H9 (cell line): Measurements from ENCODE around the gene IER5L. TPM values are rescaled to one million over a fixed set of nuclear protein-coding genes. Genes with fewer than 3 reads are reported as not detected.
A peak's percentile ranks its signal among the peaks of the same experiment; 100 is the strongest.

ENCODE experiments used
- DNase-seq: peaks from one replicate; pipeline ENCODE4 v3.0.0-alpha.2; 2017
- H2AFZ ChIP-seq: one replicate; pipeline ENCODE4 v1.6.1; 2013; ENCODE audit warnings: mild to moderate bottlenecking, low read length, control low read depth, moderate library complexity
- H2AK5ac ChIP-seq: 2 replicates; pipeline ENCODE4 v1.6.1; 2013; ENCODE audit warnings: low read length, control low read depth, mixed read lengths; ENCODE audit not compliant: insufficient read length
- H2BK120ac ChIP-seq: one replicate; pipeline ENCODE4 v1.6.1; 2013; ENCODE audit warnings: low read depth, mild to moderate bottlenecking, low read length, control low read depth, inconsistent platforms; ENCODE audit not compliant: poor library complexity, severe bottlenecking
- H2BK12ac ChIP-seq: 2 replicates; pipeline ENCODE4 v1.6.1; 2013; ENCODE audit warnings: low read length, control low read depth, mixed read lengths, low read depth; ENCODE audit not compliant: insufficient read length
- H2BK15ac ChIP-seq: 2 replicates; pipeline ENCODE4 v1.6.1; 2013; ENCODE audit warnings: low read depth, low read length, control low read depth
- H2BK20ac ChIP-seq: one replicate; pipeline ENCODE4 v1.6.1; 2013; ENCODE audit warnings: low read depth, mild to moderate bottlenecking, low read length, control low read depth, inconsistent platforms; ENCODE audit not compliant: poor library complexity, severe bottlenecking
- H2BK5ac ChIP-seq: 2 replicates; pipeline ENCODE4 v1.6.1; 2013; ENCODE audit warnings: low read length, control low read depth, mixed read lengths; ENCODE audit not compliant: insufficient read length
- H3K14ac ChIP-seq: 2 replicates; pipeline ENCODE4 v1.6.1; 2013; ENCODE audit warnings: low read length, control low read depth; ENCODE audit not compliant: insufficient read depth
- H3K18ac ChIP-seq: 2 replicates; pipeline ENCODE4 v1.6.1; 2013; ENCODE audit warnings: low read depth, mild to moderate bottlenecking, mixed read lengths, low read length, control low read depth; ENCODE audit not compliant: insufficient read length
- H3K23ac ChIP-seq: 2 replicates; pipeline ENCODE4 v1.6.1; 2013; ENCODE audit warnings: low read length, control low read depth, mixed read lengths, low read depth; ENCODE audit not compliant: insufficient read length
- H3K23me2 ChIP-seq: 2 replicates; pipeline ENCODE4 v1.6.1; 2013; ENCODE audit warnings: low read depth, mild to moderate bottlenecking, mixed read lengths, low read length, control low read depth; ENCODE audit not compliant: insufficient read length, poor library complexity, severe bottlenecking
- H3K27ac ChIP-seq: 2 replicates; pipeline ENCODE4 v1.5.1; 2013; ENCODE audit warnings: low read length, control low read depth, mixed read lengths, low read depth; ENCODE audit not compliant: insufficient read length
- H3K27me3 ChIP-seq: 2 replicates; pipeline ENCODE4 v1.6.1; 2013; ENCODE audit warnings: low read length, control low read depth, inconsistent platforms; ENCODE audit not compliant: insufficient read depth
- H3K4ac ChIP-seq: 2 replicates; pipeline ENCODE4 v1.6.1; 2013; ENCODE audit warnings: low read depth, mild to moderate bottlenecking, control low read depth, inconsistent platforms, low read length, moderate library complexity
- H3K4me1 ChIP-seq: 2 replicates; pipeline ENCODE4 v1.6.1; 2013; ENCODE audit warnings: low read length, control low read depth, inconsistent platforms; ENCODE audit not compliant: insufficient read depth
- H3K4me2 ChIP-seq: 2 replicates; pipeline ENCODE4 v1.6.1; 2013; ENCODE audit warnings: low read length, control low read depth, mixed read lengths; ENCODE audit not compliant: insufficient read length, insufficient read depth
- H3K56ac ChIP-seq: 2 replicates; pipeline ENCODE4 v1.6.1; 2013; ENCODE audit warnings: low read depth, mild to moderate bottlenecking, mixed read lengths, low read length, control low read depth; ENCODE audit not compliant: insufficient read length
- H3K79me1 ChIP-seq: 2 replicates; pipeline ENCODE4 v1.6.1; 2013; ENCODE audit warnings: low read depth, mild to moderate bottlenecking, moderate library complexity, low read length, control low read depth, inconsistent platforms; ENCODE audit not compliant: insufficient read depth, poor library complexity, severe bottlenecking
- H3K79me2 ChIP-seq: 2 replicates; pipeline ENCODE4 v1.6.1; 2013; ENCODE audit warnings: low read length, control low read depth, inconsistent platforms; ENCODE audit not compliant: insufficient read depth
- H3K9ac ChIP-seq: 2 replicates; pipeline ENCODE4 v1.6.1; 2013; ENCODE audit warnings: low read length, control low read depth, mixed read lengths; ENCODE audit not compliant: insufficient read length; ENCODE audit errors: extremely low read depth
- H3K9me3 ChIP-seq: one replicate; pipeline ENCODE4 v1.6.1; 2013; ENCODE audit warnings: low read depth, low read length, inconsistent platforms; ENCODE audit not compliant: control insufficient read depth
- H3T11ph ChIP-seq: one replicate; pipeline ENCODE4 v1.6.1; 2013; ENCODE audit warnings: mild to moderate bottlenecking, low read length, control low read depth, inconsistent platforms
- H4K20me1 ChIP-seq: one replicate; pipeline ENCODE4 v1.6.1; 2013; ENCODE audit not compliant: control insufficient read depth, insufficient read length, insufficient read depth
- H4K5ac ChIP-seq: 2 replicates; pipeline ENCODE4 v1.6.1; 2013; ENCODE audit warnings: low read depth, mild to moderate bottlenecking, mixed read lengths, low read length, control low read depth; ENCODE audit not compliant: insufficient read length
- H4K8ac ChIP-seq: replicated peaks from 2 replicates; pipeline ENCODE4 v1.6.1; 2013; ENCODE audit warnings: low read length, control low read depth, mixed read lengths, low read depth; ENCODE audit not compliant: insufficient read length
- H4K91ac ChIP-seq: 2 replicates; pipeline ENCODE4 v1.6.1; 2013; ENCODE audit warnings: low read depth, mild to moderate bottlenecking, moderate library complexity, mixed read lengths, low read length, control low read depth; ENCODE audit not compliant: insufficient read length
- H3K27ac Mint-ChIP-seq, 3 experiments: 2 replicates in 2 of 3; 3 replicates in 1 of 3; pipeline ENCODE4 v1.8.0; 2020 to 2021; ENCODE audit warnings: mixed read lengths in 3 of 3, mild to moderate bottlenecking in 1 of 3, moderate library complexity in 1 of 3
- H3K27me3 Mint-ChIP-seq: 2 replicates; pipeline ENCODE4 v1.8.0; 2021; ENCODE audit warnings: low read depth, mild to moderate bottlenecking, moderate library complexity, mixed read lengths
- H3K36me3 Mint-ChIP-seq, 3 experiments: 2 replicates in 2 of 3; 3 replicates in 1 of 3; pipeline ENCODE4 v1.8.0; 2020 to 2021; ENCODE audit warnings: low read depth in 3 of 3, mixed read lengths in 3 of 3; ENCODE audit not compliant: insufficient read depth in 1 of 3
- H3K4me1 Mint-ChIP-seq, 2 experiments: 2 replicates each; pipeline ENCODE4 v1.8.0; 2020; ENCODE audit warnings: mixed read lengths in 2 of 2
- H3K4me3 Mint-ChIP-seq, 2 experiments: 2 replicates in 1 of 2; 3 replicates in 1 of 2; pipeline ENCODE4 v1.8.0; 2020 to 2021; ENCODE audit warnings: mild to moderate bottlenecking in 2 of 2, mixed read lengths in 2 of 2, moderate library complexity in 1 of 2
- H3K9me3 Mint-ChIP-seq, 2 experiments: 2 replicates in 1 of 2; 3 replicates in 1 of 2; pipeline ENCODE4 v1.8.0; 2020; ENCODE audit warnings: mild to moderate bottlenecking in 2 of 2, mixed read lengths in 2 of 2, moderate library complexity in 1 of 2
- WGBS: extraction: QIAGEN DNeasy Blood & Tissue Kit; methylation state at CpG from one replicate; pipeline ENCODE4 v1.1.7; 2013; ENCODE audit warnings: missing lambda C conversion rate, low lambda C conversion rate, mixed read lengths; ENCODE audit not compliant: insufficient read length; ENCODE audit errors: extremely low coverage; 5-methylcytosine and 5-hydroxymethylcytosine counted together
- total RNA-seq: library from RNA; stranded (reverse); gene quantifications from 2 replicates; pipeline ENCODE4 v1.2.1, GENCODE V29; 2021
- TF ChIP-seq, protein P1 (sequence below): fragments of 200-600 bp; sonication (generic); conservative IDR thresholded peaks from 3 replicates; pipeline ENCODE4 v1.8.0; 2021; ENCODE audit warnings: antibody characterized with exemption, mild to moderate bottlenecking

The IER5L gene
- total RNA-seq, 1 experiment from 2014 or later = 1.0 TPM

- no peak overlapping the region for H3K23ac ChIP-seq
- H3K4me3 Mint-ChIP-seq = peak overlapping the region in 1 of 2 experiments; percentile 42; a peak in 1 of 5 replicates
- H3K4me2 ChIP-seq = no peak overlapping the region
- H2AFZ ChIP-seq = no peak overlapping the region
- peak overlapping the region in 2 of 3 experiments; percentile 37 to 80; a peak in 3 of 7 replicates for H3K27ac Mint-ChIP-seq
- no peaks in the 10 kb centered on the region for H3K79me2 ChIP-seq
- H3K79me1 ChIP-seq = no peaks in the 10 kb centered on the region
- H3K23me2 ChIP-seq = no peaks in the 10 kb centered on the region
- DNase-seq = no peak
- H2AK5ac ChIP-seq = no peak overlapping the region
- H2BK20ac ChIP-seq = no peak overlapping the region
- H3K9me3 ChIP-seq = no peaks in the 10 kb centered on the region
- H3K18ac ChIP-seq = no peak overlapping the region
- H2BK12ac ChIP-seq = no peak overlapping the region
- no peaks in the 10 kb centered on the region for H3K27me3 ChIP-seq
- no peaks in the 10 kb centered on the region; a peak in 2 of 5 replicates for H3K9me3 Mint-ChIP-seq
- H4K20me1 ChIP-seq = no peaks in the 10 kb centered on the region
- no peak overlapping the region for H3K9ac ChIP-seq
- H3K4ac ChIP-seq = no peak overlapping the region
- H2BK120ac ChIP-seq = no peak overlapping the region
- no peak overlapping the region for H3K14ac ChIP-seq
- no peak overlapping the region for H4K8ac ChIP-seq
- no peak overlapping the region for H3K27ac ChIP-seq
- H3K56ac ChIP-seq = no peak overlapping the region
- H3K4me1 ChIP-seq = peaks cover 8% of the 10 kb centered on the region; the same call in 1 of the 2 replicates
- H2BK5ac ChIP-seq = no peak overlapping the region
- TF ChIP-seq, protein P1, sequence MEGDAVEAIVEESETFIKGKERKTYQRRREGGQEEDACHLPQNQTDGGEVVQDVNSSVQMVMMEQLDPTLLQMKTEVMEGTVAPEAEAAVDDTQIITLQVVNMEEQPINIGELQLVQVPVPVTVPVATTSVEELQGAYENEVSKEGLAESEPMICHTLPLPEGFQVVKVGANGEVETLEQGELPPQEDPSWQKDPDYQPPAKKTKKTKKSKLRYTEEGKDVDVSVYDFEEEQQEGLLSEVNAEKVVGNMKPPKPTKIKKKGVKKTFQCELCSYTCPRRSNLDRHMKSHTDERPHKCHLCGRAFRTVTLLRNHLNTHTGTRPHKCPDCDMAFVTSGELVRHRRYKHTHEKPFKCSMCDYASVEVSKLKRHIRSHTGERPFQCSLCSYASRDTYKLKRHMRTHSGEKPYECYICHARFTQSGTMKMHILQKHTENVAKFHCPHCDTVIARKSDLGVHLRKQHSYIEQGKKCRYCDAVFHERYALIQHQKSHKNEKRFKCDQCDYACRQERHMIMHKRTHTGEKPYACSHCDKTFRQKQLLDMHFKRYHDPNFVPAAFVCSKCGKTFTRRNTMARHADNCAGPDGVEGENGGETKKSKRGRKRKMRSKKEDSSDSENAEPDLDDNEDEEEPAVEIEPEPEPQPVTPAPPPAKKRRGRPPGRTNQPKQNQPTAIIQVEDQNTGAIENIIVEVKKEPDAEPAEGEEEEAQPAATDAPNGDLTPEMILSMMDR = no peak
- H4K5ac ChIP-seq = no peak overlapping the region
- no CpG with 5 or more reads among the region's 9 CpGs for WGBS
- no peak overlapping the region for H4K91ac ChIP-seq
- H3T11ph ChIP-seq = no peak overlapping the region
- peaks cover 1% of the 10 kb centered on the region for H3K27me3 Mint-ChIP-seq
- H3K4me1 Mint-ChIP-seq = peaks cover 20 to 44% of the 10 kb centered on the region in 2 experiments
- H2BK15ac ChIP-seq = no peak overlapping the region
- peaks cover 0 to 3% (median 2%) of the 10 kb centered on the region in 3 experiments; a peak in 2 of 7 replicates for H3K36me3 Mint-ChIP-seq
Measured at GRCh38 chr9:129164246-129164930, 13.7 kb downstream of the IER5L start.
